ENCODE data around the gene ASMTL.

Gene ASMTL

GRCh38 chrX:1397001-1397400 lies 55.7 kb downstream of the ASMTL start:
- DNase-seq (ENCODE audit: low read depth): no peak
- TF ChIP-seq CTCF (conservative IDR thresholded peaks at IDR 0.05; ENCODE audit: low read depth, low read length): no peak
- H3K4me3 ChIP-seq (ENCODE audit: low read depth, low read length): no peak overlapping the region

- no peak for DNase-seq (ENCODE audit: low read depth)
- TF ChIP-seq CTCF (conservative IDR thresholded peaks at IDR 0.05; ENCODE audit: low read depth, low read length): no peak
These were observed 57.0 kb downstream of the ASMTL start for GRCh38 chrX:1395646-1396216.

GRCh38 chrX:1394731-1395501 lies 57.8 kb downstream of the ASMTL start:
- H3K4me3 ChIP-seq (ENCODE audit: low read depth, low read length): no peak overlapping the region
- DNase-seq (ENCODE audit: low read depth): no peak
- no peak for TF ChIP-seq CTCF (conservative IDR thresholded peaks at IDR 0.05; ENCODE audit: low read depth, low read length)

More at GRCh38 chrX:1395646-1396216, 57.0 kb downstream of the ASMTL start:
- H3K4me3 ChIP-seq (ENCODE audit: low read depth, low read length): no peak overlapping the region

- DNase-seq (ENCODE audit: low read depth): no peak
- peak overlapping the region; percentile 79 for H3K4me3 ChIP-seq (ENCODE audit: low read depth, low read length)
- TF ChIP-seq CTCF (conservative IDR thresholded peaks at IDR 0.05; ENCODE audit: low read depth, low read length): no peak
These were observed 58.7 kb downstream of the ASMTL start for GRCh38 chrX:1393871-1394615.

- peak; percentile 75 for DNase-seq (ENCODE audit: low read depth)
- no peak for TF ChIP-seq CTCF (conservative IDR thresholded peaks at IDR 0.05; ENCODE audit: low read depth, low read length)
- H3K4me3 ChIP-seq (ENCODE audit: low read depth, low read length): peak overlapping the region; percentile 79
These were observed 60.2 kb downstream of the ASMTL start for GRCh38 chrX:1392376-1393068.

GRCh38 chrX:1391707-1392375 lies 60.9 kb downstream of the ASMTL start, which contains the start of gene SLC25A6:
Gene SLC25A6 (minus strand): TSS chrX:1392113. CDS start chrX:1392009, 104 bp downstream.
- peak within 1 kb of the TSS; percentile 100 for H3K4me3 ChIP-seq (ENCODE audit: low read depth, low read length)
- peak; percentile 99 for DNase-seq (ENCODE audit: low read depth)
- peak; percentile 15 for TF ChIP-seq CTCF (conservative IDR thresholded peaks at IDR 0.05; ENCODE audit: low read depth, low read length)
